Peyer's patch (tissue), 4 donors: ENCODE measurements around the gene CFAP61.

Experiments used
- CTCF ChIP-seq, 6 experiments: fragments of 450-650 bp in 4 of 6; fragments of 200-600 bp in 2 of 6; sonication (generic) in 1 of 6; IDR thresholded peaks; one replicate each; pipeline ENCODE4 v1.5.1; 2017 to 2019; ENCODE audit warnings: antibody characterized with exemption in 6 of 6, mild to moderate bottlenecking in 3 of 6, moderate library complexity in 1 of 6
- POLR2A ChIP-seq, 2 donors: fragments of 450-650 bp; IDR thresholded peaks; one replicate each; pipeline ENCODE4 v1.5.1; 2017; ENCODE audit warnings: antibody characterized with exemption in 2 of 2, mild to moderate bottlenecking in 2 of 2, moderate library complexity in 2 of 2

DNA sequence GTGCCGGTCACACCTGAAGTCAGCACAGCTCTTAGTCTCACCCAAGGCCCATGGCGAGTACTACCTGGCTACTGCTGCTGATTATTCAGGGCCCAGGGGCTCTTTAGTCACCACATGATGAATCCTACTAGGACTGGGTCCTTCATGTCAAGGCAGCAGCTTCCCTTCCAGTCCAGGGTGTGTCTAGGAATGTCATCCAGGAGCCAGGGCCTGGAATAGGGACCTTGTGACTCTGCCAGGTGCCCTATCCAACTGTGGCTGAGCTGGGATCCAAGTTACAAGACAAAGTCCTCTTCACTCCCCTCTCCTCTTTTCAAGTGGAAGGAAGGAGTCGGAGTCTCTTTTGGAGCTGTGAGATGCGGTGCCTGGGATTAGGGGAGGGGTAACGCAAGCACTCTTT is 85.5 kb downstream of the CFAP61 start:
- TF ChIP-seq POLR2A (IDR thresholded peaks at IDR 0.05) = no peak
- no peak for TF ChIP-seq CTCF (IDR thresholded peaks at IDR 0.05)
